NCI-H748 treated with DMSO at 0.1 percent for 48 hours (cell line): ENCODE data around the gene TNFSF8.

Experiments used
- DNase-seq: peaks from one replicate; lab custom pipeline; 2025; lab: John Stamatoyannopoulos, UW

Gene TNFSF8, protein sequence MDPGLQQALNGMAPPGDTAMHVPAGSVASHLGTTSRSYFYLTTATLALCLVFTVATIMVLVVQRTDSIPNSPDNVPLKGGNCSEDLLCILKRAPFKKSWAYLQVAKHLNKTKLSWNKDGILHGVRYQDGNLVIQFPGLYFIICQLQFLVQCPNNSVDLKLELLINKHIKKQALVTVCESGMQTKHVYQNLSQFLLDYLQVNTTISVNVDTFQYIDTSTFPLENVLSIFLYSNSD

DNA sequence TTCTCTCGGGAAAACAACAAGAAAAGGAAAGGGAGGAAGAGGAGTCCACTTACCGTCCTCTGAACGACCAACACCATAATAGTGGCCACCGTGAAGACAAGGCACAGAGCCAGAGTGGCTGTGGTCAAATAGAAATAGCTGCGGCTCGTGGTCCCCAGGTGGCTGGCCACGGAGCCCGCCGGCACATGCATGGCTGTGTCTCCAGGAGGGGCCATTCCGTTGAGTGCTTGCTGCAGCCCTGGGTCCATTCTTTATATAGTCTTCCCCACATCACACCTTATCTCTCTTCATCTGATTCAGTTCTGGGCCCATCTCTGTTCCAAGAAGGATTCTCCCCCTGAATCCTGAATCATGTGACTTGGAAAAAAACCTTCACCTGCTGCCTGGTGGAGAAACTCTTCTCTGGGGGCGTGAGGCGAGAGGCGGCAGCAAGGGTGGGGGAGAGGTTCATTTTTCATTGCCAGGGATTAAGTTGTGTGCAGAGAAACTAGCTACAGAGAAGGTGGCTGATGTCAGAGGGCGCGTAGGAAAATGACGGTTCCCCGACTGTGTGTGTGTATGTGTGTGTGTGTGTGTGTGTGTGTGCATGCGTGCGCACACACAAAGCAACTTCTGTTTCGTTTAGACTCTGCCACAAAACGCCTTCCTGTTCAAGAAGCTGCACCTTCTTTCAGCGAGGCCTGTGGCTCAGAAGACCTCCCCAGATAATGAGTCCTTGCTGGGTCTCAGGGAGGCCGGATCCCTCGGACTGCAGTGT is at the start of gene TNFSF8:
TNFSF8 (minus strand) TSS at position 536 of the 757 bp plus-strand sequence; CDS start at position 248, 288 bp downstream.
- DNase-seq = no peak

DNA sequence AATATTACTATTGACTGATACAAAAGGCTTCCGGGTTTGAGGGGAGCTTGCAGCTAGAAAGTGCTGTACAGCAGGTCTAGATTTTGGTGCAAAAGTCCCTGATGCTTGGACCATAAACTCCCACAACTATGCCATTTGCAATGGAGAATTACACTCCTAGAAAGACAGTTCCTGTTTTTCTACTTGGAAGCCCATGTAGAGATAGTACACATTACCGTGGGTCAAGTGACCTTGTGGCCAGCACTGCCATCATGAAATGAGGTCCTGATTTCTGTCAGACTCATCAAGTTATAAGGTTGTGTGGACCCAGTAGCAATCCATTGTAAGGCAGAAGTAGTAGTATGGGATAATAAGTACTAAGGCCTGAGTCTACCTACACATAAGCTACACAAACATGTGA is 42.8 kb upstream of the TNFSF8 start:
- DNase-seq = no peak

DNA sequence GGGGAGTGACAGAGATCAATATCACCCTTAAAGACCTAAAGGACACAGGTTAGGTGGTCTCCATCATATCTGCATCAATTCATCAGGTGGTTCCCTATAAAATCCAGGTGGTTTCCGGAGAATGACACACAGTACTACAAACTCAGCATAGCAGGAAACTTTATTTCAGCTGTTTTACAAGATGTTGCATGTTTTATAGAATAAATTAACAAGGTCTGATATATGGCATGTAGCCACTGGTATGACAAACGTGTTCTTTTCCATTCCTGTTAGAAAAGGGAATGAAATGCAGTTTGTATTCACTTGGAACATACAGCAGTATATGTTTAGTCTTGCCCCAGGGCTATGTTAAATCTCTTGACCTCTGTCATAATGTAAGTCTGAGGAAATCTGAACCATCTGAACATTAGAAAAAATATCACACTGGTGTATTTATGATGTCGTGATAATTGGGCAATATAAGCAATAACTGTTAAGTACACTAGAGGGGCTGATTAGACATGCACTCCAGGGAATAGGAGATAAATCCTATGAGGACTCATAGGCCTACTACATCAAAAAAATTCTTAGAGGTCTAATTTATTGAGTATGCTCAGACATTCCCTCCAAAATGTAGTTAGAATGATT is 42.2 kb upstream of the TNFSF8 start:
- no peak for DNase-seq

DNA sequence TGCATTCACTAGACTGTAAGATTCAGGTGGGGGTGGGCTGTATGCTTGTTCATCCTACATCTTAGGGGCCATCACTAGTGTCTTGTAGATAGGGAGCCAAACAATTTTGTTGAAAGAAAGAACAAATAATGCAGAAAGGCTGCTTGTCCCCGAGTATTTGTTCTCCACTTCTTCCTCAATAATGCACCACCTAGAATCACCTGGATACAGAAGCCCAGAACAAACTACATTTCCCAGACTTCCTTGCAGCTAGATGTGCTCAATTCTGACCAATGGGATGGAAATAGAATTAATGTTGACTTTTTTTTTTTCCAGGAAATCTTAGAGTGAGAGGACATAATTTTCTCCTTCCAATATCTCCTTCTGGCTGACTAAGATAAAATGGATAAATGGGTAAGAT is 38.9 kb upstream of the TNFSF8 start:
- DNase-seq = no peak

DNA sequence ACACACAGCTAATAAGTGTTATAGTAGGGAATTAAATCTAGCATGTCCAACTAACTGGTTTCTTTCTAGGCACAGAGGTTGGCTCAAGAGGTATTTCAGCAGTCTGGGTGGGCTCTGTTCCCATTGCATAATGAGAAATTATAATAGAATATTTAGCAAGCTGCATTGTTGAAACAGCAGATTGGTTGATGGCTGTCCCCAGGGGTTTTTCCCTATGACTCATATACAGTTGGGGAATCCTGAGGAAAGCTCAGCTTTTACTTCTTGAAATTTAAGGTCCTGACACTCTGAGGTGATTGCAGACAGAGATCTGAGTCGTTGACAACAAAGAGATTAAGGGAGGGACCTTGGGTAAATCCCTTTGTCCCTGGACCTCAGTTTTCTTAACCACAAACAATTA is 38.3 kb upstream of the TNFSF8 start:
- DNase-seq = no peak

DNA sequence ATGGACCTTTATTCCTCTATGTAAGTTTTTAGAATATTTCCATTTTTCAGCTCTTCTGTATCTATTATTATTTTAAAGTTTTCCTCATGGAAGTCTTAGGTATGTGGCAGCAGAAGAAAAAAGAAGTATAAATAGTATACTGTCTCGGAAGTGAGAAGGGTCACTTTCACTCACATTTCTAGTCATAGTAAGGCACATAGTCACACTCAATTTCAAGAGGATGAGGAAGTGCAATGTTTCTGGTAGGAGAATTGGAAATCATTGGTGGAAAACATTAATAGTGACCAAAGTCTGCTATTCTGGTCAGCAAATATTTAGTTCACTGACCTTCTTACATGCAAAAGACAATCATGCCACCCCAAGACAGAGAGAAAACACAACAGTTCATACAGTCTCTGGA is 35.2 kb upstream of the TNFSF8 start:
- DNase-seq = no peak

DNA sequence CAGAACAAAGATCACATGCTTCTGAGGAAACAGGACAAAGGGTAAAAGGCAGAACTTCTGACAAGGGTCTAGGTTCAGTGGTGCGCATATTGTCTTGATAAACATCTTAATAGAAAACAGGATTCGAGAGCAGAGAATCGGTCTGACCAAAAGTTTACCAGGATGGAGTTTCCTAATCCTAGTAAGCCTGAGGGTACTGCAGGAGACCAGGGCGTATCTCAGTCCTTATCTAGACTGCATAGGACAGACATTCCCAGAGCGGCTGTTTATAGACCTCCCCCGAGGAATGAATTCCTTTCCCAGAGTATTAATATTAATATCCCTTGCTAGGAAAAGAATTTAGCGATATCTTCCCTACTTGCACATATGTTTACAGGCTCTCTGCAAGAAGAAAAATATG is 32.4 kb upstream of the TNFSF8 start:
- no peak for DNase-seq

DNA sequence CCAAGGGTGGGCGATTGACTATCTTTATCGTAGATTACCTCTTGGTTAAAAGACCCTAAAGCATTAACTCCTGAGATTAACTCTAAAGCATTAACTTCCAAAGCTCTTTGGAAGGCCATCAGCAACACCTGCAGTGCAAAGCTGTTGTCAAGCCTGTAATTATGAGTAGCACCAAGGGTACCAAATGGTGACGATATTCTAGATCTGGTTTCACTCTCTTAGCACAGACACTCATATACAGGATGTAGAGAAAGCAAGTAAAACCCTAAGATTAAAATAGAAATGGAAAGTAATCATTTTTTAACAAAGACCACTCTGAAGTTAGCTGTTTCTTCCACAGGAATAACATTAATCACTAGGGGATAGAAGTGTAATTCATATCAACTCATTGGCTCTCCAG is 29.9 kb upstream of the TNFSF8 start:
- DNase-seq = no peak

DNA sequence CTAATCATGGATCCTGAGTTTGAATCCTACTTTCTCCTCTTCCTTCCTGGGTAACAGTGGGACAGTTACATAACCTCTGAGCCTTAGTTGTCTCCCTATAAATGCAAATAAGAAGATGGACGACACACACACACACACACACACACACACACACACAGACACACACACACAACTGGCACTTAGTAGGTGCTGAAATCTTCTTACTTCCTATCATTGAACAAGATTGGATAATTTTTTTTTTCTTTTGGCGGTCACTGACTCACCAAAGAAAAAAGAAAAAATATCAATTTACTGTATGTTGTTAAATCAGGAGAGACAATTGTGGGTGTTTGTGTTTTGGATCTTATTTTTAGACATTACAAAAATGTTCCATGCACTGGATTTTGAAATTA is 28.4 kb upstream of the TNFSF8 start:
- DNase-seq = no peak

DNA sequence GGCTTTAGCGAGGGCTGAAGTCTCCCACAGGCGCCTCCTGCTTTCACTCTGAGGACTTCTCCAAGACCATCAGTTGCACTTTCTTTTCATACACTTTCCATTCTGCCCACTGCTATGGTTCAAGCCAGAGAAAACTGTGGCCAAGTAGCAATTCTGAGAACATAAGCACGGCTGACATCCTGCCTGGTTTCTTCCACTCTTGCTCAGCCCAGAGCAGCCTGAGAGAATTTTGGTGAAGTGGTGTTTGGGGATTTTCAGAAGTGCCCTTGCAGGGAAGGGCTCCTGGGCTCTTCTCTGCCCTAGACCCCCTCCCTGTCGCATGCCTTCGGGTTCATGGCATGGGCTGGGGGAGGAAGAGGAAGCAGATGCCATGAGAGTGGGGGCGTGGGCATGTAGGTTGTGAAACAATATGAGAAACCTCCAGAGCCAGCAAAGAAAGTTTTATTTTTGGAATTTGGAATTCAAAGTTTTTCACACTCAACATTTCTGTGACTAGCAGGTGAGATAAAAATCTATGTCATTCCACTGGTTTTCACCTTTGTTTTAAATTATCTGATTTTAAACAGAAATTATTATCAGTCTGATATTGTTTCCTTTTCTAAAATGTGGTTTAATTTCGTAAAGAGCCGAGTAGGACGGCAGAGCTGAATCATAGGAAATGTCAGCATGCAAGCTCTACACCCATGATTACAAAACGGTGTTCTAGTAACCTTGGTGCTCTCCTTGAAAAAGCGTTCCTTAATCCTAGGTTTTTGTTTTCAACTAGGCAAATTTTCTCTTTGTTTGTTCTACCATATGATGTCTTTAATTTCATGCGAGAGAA is 27.8 kb upstream of the TNFSF8 start:
- no peak for DNase-seq

DNA sequence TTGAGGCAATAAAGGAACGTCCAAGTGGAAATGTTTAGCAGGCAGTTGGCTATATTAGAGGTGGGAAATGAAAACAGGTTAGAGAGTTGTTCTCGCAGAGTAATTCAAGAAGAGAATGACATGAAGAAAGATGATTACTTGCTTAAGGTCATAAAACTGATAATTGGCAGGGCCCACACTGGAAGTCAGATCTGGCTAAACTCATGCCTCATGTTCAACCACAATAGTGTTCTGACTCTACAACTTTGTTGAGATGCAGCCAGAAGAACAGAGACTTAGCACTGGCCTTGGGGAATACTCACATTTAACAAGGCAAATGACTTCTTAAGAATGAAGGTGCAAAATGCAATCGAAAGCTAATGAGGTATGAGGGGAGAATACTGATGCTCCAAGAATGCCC is 27.2 kb upstream of the TNFSF8 start:
- DNase-seq = no peak

DNA sequence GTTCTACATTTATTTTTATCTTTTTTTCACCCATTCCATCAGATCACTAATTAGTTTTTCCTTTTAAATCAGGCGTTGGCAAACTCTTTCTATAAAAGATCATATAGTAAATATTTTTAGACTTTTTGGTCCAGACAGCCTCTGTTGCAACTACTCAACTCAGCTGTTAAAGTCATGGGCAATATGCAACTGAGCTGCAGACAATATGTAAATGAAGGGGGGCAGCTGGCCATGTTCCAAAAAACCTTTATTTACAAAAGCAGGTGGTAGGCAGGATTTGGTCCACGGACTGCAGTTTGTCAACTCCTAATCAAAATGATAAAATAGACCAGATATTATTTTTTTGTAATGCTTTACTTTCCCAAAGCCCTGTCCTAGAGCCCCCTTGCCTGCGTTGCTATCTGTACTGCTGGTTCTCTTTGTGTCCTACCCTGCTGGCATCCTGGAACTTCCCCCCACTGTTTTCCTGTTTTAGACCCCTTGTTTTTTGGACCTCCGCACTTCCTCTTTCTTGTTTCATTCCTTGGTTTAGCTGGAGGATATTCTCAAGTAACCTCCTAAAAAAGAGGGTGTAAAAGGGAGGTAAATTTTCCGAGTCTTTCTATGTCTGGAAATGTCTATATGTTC is 24.7 kb upstream of the TNFSF8 start:
- DNase-seq = no peak

DNA sequence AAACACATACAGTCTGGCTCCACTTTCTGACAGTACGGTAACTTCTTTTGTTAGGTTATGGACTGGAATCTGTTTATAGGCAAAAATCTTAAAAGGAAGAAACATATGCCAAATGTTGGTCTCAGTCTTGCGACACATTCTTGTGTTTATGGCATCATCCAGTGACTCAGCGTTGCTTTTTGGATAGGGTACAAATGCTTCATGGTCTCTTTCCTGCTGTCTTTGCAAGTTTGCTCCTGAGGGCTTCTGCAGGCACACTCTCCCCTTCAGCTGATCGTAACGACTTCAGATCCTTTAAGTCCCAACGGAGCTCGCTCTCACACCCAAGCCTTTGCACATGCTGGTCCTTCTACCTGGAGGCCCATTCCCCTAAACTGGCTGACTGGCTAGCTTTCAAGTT is 23.6 kb upstream of the TNFSF8 start:
- DNase-seq = no peak

DNA sequence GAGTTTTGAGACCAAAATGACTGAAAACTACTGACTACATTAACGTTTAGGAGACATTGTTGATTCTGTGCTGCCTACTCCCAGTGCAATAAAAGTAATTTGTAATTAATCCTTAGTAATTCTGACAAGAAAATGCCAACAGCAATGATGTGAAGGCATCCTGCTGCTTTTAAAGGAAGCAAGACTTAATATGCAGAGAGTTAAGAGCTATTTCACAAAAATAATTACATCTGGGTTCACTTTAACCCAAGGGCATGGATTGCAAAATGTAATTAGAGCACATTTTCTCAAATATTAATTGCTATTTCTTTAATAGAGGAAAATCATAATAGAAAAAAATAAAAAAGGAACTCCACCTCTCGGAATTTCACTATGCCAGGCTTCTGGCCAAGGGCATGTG is 22.7 kb upstream of the TNFSF8 start:
- DNase-seq = no peak

DNA sequence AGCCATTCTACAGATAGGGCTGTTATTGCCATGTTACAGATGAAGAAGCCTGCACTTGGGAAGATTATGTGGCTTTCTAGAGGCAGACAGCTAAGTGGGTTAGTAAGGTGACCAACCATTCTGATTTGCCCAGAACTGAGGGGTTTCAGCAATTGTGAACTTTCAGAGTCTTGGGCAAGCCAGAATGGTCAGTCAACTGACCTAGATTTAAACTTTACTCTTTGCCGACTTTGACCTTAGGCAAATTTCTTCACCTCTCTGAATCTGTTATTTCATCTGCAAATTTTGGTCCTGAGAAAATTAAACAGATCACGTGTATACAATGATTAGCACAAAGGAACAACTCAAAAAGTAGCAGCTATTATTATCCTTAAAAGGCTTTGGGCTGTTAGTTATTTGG is 20.4 kb upstream of the TNFSF8 start:
- DNase-seq = no peak

DNA sequence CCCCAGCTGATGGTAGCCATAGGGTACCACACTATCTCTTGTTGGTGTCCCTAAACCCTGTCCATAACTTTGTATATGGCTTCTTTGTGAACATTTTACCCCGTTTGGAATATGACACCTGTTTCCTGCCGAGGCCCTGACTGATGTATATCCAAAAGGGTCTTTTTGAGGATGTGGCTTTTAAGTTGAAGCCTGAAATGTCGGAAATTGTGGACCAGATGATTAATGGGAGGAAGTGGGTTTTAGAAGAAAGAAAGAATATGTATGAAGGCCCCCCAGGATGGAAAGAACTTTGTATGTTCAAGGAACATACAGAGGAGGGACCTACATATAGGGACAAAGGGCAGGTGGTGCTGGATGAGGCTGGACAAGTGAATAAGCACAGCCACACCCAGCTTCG is 16.7 kb upstream of the TNFSF8 start:
- DNase-seq = no peak

DNA sequence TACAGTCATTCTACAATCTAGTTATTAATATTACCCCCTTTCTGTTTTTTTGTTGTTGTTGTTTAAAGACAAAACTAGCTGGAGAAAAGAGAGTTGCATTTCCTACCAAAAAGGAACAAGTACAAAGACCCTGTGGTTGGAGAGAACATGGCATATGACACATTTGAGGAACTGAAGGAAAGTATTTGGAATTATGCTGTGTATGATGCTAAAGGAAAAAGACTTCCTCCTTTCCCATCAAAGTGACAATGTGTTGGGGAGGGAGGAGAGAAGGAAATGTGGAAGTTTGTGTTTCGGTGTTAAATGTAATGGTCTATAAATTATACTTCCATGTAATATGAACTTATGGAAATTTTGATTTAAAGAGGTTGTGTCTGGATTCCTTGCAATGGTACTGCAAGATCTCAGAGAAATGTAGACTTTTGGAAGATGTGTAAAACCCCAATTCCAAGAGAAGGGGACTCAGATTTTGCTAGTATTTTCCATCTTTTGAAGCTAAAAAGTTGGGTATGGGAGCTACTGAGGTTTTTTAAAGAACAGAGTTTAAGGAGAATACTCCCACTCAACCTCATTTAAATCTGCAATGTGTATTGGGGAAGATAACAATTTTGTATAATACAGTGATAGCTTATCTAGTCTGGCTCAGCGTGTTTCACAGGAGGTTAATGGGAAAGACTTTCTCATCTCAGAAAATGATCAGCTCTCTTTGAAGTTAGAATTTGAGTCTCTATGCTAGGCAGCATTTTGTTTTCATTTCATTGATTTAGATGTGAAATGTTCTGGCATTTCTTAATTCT is 15.4 kb upstream of the TNFSF8 start:
- no peak for DNase-seq

DNA sequence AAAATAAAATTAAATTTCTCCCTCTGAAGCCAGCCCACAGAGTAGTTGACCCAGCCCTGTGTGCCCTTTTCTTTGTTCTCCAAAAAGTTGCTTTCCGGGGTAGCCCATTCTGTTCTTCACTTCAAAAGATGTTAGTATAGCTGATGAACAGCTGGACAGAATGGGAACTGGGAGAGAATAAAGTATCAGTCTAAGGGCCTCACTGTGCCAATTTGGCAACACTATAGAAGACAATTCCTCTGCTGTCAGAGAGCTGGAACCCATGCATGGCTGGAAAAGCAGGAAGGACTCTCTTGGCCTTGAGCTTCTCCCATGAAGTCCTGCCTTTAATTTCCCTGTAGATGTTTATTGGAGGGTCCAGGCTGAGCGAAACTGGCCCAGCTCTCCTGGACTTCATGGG is 11.0 kb upstream of the TNFSF8 start:
- no peak for DNase-seq

DNA sequence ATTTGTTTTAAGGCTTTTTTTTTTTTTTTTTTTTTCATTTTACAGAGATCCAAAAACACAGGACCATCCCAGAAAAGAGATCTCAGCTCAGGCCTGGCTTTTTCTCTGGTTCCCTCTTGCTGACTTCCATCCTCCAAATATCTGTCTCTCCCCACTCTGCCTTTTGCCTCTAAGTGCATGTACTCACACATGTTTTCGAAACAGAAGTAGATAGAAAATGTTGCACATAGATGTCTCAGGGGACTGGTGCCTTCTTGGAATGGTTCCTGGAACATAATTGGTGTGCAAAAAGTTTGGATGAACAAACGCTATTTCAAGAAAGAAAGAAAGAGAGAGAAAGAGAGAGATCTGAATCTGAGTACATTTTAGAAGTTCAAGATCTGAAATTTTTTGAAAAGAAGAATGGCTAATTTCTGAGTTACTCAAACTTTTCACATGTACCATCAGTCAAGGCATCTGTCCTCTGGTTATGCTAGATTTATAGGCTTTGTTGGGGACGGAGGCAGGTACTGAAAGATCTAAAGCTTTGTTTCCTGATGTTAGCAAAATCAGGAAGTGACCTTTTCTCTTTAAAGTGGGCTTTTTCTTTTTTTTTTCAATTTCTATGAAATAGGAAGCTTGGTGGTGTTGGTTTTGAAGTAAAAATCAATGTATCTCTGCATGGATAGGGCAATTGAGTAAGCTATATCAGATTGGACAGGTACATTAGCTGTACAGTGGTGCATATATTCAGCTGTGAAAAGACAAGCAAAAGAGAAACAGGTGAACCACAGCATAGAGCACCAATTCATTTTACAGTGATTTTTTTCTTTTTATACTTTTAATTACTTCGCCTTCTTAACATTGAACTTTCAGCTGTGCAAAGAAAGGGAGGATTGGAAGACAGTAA is 8.5 kb upstream of the TNFSF8 start:
- DNase-seq = no peak

DNA sequence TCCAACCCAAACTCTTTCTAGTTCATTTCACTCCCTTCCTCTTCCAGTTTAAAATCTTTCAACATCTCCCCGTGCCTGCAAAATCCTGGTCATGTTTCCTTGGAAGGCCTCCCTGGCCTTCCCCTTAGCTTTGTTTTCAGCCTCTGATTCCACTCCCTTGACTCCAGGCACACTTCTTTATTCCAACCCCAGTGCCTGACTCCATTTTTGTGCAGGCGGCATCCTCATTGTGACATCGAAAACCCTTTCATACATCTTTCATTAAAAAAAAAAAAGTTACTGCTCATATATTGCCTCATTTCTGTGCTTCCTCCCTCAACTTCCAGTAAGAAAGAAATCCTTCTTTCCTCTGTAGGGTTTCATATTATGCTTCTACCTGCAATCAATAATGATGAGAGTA is 7.1 kb upstream of the TNFSF8 start:
- no peak for DNase-seq
